SH-SY5Y (cell line): Measurements from ENCODE around the gene RBBP8NL.

Experiments used
- GATA2 ChIP-seq: IDR thresholded peaks from 2 replicates; pipeline ENCODE4 v1.6.1; 2011; ENCODE audit warnings: mild to moderate bottlenecking, low read depth, low read length
- GATA3 ChIP-seq: IDR thresholded peaks from 2 replicates; pipeline ENCODE4 v1.6.1; 2011; ENCODE audit warnings: low read depth, mild to moderate bottlenecking, low read length, moderate library complexity

The RBBP8NL gene

DNA sequence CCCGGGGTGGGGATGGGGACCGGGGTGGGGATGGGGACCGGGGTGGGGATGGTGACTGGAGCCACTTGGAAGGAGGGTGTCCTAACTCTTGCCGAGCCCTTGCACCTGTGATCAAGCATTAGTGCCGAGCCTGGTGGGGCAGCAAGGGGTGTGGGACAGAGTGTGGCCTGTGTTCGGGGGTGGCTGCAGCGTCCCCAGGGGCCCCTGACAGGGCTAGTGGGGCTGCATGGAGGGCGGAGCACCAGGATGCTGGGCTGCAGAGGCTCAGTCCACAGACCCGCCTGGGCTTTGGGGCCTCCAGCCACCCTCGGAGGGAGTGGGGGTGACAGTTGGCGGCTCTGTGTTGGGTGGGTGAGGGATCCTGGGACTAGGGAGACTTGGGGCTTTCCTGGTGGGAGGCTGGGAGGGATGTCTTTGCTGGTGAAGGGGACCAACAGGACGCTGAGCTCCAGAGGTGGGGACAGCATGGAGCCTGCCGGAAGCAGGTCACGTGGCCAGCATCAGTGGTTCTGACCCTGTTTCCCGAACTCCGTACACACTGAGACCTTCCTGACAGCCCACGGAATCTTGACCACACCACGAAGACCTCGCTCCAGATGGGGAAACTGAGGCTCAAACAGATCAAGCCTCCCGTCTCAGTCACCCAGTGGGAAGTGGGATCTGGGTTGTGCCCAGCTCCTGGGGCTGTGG is 4.6 kb downstream of the RBBP8NL start:
- TF ChIP-seq GATA2 (no peak), GATA3 (no peak)

DNA sequence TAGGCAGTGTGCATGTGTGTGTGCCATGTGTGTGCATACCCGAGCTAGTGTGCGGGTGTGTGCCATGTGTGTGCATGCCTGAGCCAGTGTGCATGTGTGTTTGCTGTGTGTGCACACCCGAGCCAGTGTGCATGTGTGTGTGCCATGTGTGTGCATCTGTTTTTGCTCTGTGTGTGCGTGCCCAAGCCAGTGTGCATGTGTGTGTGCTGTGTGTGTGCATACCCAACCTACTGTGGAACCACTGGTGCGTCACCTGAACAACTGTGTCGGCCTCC is 5.7 kb downstream of the RBBP8NL start:
- TF ChIP-seq GATA3, result no peak

DNA sequence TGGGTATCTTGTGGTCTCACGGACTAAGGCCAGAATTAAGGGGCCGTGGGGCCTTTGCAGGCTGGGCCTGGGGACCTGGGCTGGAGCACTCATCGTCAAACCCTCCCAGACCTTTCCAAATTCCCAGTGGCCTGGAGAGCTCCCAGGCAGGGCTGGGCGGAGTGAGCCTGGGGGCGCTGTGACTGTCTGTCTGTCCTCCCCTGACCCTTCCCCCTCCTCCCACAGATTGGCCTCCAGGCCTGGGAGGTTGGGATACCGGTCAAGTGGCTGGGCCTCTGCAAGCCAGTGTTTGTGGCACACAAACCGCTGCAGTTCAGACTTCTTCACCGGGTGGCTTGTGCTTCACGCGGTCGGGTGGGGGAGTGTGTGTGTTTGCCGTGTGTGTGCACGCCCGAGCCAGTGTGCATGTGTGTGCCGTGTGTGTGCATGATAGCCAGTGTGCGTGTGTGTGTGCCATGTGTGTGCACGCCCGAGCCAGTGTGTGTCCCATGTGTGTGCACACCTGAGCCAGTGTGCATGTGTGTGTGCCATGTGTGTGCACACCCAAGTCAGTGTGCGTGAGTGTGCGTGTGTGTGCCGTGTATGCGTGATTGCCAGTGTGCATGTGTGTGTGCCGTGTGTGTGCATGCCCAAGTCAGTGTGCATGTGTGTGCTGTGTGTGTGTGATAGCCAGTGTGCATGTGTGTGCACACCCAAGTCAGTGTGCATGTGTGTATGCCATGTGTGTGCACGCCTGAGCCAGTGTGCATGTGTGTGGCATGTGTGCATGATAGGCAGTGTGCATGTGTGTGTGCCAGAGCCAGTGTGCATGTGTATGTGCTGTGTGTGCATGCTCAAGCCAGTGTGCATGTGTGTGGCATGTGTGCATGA is 6.3 kb downstream of the RBBP8NL start:
- TF ChIP-seq GATA3 (no peak), GATA2 (no peak)

DNA sequence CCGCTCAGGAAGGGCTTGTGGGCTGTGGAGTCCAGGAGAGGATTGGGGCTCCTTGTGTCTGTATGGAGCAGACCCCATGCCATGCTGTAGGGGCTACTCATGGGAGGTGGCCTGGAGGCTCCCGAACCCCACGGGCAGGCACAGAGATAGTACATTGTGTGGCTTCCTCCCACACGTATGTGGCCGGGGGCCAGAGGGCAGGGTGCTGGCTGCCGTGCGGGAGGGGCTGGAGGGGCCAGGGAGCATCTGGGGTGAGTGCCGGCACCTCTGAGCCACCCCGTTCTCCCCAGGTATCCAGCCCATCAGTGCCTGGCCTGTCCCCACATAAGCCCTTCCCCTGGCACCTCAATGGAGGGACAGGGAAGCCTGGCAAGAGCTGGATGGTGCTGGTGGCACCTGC is 7.6 kb downstream of the RBBP8NL start:
- TF ChIP-seq GATA2, result no peak

DNA sequence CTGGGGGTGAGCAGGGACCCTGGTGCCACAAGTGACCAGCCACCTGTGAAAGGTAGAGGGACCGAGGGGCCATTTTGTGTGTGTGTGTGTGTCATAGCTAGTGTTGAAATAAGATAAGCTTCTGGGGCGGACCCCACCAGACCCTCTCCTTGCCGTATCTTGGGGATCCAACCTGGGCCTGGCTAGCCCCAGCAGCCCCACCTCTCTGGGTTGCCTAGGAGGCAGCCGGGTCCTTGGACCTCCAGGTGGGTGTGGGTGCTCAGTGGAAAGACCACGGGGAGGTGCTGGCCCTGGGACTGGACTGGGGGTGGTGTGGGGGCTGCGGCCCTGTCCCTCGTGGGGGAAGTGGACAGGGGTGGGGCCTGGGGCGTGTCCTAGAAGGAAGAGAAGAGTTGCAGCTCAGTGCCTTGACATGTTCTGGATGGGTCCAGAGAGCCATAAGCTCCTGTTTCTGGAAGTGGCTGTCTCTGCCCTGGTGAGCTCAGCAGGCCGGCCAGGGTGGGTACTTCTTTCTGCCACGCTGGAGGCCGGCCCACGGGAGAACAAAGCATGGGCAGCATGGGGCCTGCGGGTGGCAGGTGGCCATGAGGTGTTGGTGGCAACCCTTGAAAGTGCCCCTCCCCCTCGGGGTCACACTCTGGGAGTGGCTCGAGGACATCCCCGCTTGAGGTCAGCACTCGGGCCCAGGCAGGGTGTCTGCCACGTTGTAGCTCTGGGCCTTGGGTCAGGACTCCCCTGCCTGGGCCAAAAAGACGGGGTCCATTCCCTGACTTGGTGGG is 8.4 kb downstream of the RBBP8NL start:
- TF ChIP-seq GATA2 (no peak), GATA3 (no peak)

DNA sequence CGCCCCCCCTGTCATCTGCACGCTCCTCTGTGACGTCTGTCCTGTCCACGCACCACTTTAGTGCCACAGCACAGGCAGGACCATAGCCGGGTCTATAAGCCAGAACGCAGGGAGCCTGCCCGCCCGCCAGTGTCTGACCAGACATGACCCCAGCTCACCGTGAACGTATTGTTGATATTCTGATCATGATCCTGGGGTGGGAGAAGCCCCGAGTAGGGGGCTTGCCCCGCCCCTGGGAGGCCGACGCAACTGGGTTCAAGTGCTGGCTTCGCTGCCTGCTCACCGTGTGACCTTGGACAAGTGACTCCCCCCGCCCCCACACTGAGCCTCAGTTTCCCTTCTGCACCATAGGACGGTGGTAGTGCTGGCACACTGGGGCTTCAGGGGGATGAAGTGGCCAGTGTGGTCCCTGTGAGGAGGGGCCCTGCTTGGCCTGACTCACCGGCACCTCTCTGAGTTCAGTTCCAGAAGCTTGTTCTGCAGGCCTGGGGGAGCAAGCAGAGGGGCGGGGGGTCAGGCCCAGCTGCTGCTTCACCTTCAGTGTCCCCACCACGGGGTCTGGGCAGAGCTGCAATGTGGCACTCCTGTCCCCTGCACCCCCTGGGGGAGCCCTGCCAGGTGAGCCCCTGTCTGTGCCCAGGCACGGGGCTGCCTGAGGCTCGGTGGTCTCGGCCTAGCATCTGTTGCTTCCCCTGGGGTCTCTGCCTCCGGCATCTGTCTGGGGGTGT is 9.2 kb downstream of the RBBP8NL start:
- no peak for TF ChIP-seq GATA2
- TF ChIP-seq GATA3, result no peak

DNA sequence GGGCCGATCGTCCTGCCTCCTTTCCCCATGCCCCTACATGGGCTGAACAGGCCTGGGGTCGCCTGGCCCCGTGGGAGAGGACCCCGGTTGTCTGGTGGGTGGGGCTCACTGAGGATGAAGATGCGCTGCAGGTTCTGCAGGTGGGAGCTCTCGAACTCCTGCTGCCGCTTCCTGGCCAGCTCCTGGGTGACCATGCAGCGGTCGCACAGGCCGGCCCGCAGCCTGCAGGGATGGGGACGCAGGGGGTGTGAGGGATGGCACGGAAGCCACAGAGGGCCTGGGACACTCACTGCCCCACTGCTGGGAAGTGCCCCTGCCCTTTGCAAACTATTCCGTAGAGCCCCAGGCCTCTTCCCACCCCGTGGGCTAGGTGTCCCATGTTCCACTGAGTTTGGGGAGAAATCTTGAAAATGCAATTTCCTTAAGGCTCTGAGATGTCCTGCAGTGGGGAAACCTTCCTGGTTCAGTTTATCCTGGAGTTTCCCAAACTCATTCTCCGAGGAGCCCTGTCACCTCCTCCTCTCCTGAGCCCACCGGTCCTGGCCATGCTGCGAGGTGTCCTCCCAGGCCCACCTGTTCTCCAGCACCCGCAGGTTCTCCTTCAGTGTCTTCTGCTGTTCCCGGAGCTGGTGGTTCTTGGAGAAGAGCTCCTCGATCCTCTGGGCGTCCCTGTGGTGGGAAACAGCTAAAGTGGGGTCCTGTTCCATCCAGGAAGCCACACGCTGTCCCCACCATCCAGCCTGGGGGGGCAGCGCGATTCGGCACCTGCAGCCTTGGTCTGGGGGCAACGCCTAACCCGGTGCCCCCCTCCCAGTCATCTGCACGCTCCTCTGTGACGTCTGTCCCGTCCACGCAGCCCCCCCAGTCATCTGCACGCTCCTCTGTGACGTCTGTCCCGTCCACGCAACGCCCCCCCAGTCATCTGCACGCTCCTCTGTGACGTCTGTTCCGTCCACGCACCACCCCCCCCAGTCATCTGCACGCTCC is 10.4 kb downstream of the RBBP8NL start:
- TF ChIP-seq GATA2, result no peak
- TF ChIP-seq GATA3, result no peak

DNA sequence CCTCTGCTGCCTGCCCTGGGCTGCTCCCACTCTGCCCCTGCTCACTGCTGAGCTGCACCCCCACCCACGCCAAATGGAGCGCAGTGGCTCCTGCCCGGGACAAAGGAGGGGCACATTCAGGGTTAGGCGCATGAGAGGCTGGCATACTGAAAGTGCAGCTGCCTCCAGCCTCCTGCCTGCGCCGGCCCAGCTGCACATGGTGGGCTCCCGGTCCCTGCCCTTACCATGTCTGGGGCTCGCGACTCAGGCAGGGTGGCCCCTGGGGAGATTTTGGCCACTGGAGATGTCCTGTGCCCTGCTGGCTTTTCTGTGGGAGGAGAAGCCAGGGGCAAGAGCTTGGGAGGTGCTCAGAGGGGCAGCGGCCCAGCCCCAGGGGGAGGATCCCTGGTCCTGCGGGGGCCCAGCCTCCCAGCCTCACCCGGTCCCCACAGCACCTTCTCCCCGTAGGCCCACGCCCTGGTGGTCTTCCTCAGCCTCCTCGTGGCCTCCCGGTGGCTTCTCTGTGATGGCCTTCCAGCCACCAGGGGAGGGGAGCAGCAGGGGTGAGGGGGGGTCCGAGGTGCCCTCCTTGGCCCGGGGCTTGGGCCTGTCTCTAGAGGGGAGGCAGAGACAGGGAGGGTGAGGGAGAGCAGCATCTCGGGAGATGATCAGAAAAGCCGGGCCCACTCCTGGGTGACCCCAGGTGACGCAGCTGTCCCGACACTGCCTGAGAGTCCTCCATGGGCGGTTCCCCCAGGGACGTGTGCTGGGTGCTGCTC is 11.8 kb downstream of the RBBP8NL start:
- TF ChIP-seq GATA2 (no peak), GATA3 (no peak)

DNA sequence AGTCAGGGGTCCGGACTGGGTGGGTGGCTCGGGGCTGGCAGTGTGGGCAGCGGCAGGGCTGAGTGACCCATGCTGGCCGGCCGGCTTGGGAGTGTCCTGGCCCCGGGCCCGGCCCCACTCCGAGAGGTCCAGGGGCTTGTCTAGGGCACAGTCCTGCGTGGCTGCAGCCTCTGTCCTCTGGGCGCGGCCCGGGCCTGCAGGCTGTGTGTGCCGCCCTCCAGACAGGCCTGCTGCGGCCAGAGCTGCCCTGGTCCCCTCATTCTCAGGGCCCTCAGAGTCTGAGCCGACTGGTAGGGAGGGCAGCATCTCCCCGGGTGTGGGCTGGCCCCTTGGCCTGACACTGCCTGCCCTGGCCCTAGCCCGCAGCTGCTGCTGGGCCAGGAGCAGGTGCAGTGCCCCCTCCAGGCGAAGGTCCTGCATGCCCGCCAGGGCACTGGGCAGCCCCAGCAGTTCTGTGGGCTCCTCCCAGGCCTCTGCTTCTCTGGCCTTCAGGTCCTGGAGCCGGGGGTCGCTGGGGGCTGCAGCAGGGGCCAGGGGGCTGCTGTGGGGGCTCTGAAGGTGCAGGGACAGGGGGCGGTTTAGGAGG is 13.3 kb downstream of the RBBP8NL start:
- no peak for TF ChIP-seq GATA3
- TF ChIP-seq GATA2, result no peak

DNA sequence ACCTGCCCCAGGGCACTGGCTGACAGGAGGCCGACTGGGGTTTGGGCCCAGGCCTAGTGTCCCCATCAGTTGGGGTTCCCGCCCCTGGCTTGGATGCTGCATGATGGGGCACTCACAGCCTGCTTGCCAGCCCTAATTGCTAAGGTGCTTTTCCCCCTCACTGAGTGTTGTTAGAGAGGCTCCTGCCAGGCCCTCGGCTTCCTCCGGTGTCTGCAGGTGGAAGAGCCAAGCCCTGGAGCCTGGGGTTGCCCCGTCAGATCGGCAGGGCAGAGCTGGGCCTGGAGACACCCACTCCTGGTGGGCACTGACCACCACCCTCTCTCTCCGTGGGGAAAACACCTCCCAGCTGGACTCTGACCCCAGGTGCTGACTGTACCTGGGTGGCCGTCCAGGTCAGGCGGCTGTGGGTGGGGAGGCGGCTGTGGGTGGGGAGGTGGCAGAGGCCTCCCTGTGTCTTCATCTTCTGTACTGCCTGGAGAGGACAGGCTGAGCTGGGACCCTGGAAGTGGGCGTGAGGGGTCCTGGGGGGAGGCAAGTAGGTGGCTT is 14.2 kb downstream of the RBBP8NL start:
- TF ChIP-seq GATA3 (no peak), GATA2 (no peak)

DNA sequence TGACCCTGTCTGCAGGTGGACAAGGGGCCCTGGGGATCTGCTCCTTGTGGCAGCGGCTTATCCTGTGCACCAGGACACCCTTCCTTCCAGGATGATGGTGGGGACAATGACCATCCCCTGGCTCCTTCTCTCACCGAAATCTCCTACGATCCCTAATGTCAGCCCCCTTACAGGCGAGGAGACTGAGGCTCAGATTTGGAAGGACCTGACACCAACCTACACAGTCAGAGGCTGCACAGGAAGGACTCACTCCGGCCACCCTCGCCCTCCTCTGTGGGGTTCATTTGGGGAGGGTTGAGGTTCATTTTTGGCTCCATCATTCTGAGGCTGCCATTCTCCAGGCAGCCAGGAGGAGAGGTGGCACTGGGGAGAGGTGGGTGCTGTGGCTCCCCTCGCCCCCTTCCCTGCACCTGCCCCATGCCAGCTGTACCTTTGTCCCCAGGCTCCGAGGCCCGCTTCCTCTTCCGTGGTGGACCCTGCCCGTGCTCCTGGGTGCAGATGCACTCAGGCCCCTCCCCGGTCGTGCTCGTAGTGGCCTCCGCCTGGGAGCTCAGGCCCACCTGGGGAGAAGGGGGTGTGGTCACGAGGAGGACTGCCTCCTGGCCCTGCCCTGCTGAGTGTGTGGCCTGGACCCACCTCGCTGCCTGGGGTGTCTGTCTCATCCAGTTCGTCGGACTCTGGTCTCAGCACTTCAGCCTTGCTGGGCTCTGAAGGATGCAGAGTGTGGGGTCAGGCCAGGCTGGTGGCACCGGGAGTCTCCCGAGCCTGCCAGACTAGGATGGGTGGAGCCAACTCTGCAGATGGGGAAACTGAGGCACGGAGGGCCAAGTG is 14.9 kb downstream of the RBBP8NL start:
- TF ChIP-seq GATA2, result no peak
- no peak for TF ChIP-seq GATA3
